CD4-positive, alpha-beta T cell treated with Interleukin-1 beta for 1 hour (primary cell): ENCODE data around the gene GNG2.

Experiments used
- DNase-seq, 2 donors: peaks; one replicate each; pipeline ENCODE4 v3.0.0-alpha.2; 2020 to 2022

GNG2 gene

GRCh38 chr14:51999084-51999483 is 138.7 kb downstream of the GNG2 start:
- DNase-seq, result no peak

DNA sequence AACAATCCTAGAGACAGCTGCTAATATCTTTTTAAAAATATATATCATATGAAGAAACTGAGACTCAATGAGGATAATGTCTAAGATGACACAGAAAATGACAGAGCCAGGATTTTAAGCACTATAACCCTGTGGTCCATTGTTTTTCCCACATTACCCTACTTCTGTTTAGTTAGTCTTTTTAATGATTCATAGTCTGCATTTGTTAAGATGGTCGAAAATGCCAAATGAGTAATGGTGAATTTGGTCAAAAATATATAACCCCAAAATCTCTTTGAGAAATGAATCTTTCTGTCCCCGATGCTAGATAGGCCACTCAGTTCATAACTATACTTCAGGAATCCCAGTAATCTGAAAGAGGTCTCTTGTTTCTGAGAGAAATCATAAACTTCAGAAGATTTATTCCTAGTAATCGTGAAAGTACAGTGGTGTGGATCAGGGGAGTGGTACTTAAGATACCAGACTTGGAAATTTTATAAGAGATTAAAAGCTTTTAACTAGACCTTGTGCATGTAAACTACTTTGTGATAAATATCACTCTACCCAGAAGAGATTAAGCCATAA is 139.7 kb downstream of the GNG2 start:
- no peak for DNase-seq

DNA sequence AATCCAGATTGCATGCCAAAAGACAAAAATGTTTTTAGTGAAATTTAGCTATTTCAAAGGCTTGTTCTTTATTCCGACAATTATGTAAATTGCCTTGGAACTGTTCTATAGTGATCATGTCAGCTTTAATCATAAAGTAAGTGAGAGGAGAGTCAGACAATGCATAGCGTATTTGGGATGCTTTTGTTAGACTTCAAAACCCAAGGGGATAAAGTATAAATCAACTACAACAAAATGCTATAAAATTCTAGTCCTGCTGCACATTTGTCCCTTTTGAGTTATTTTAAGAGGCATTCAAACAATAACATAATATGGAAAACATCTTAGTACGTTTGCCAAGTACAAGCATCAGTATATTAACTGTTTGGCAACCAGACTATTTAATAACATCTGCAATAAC is 140.3 kb downstream of the GNG2 start:
- DNase-seq, result no peak

- DNase-seq, result no peak
Measured at GRCh38 chr14:52002542-52002941, 142.1 kb downstream of the GNG2 start.

DNA sequence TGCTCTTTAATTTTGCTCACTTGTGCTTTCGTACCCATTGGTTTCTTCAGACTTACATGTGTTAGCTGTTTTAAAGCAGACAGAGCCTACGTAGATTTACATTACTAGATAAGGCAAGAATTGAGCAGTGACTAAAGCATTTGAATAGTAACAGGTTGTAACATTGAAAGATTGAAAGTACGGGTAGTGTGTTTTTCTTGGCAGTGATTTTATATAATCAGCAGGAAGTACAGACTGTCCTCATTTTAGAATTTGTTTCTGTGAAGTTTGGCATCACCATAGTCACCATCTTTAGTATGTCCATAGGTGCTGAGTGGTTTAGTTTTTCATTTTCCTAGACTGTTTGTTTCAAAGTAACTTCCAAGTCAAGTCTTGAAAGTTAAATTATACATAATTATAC is 142.9 kb downstream of the GNG2 start:
- DNase-seq, result no peak

GRCh38 chr14:52005625-52006024 is 145.2 kb downstream of the GNG2 start:
- DNase-seq, result no peak

GRCh38 chr14:52006361-52006760 is 145.9 kb downstream of the GNG2 start:
- no peak for DNase-seq

GRCh38 chr14:52007211-52007610 is 146.8 kb downstream of the GNG2 start:
- DNase-seq, result no peak

DNA sequence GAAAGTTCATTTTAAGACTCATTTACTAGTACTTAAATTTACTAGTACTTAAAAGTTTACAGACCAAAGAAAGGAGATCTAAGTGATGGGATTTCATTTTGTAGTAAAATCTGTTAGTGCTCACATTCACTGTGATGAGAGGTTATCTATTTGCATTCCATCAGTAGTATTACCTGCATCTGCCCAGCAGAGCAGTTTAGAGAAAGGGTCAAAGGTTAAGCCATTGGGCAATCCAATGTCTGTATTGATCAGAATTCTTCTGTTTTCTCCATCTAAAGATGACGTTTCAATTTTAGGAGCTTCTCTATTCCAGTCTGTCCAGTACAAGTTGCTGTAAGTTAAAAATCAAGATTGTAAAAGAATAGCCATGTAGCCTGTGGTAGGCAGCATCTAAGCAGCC is 147.2 kb downstream of the GNG2 start:
- no peak for DNase-seq

DNA sequence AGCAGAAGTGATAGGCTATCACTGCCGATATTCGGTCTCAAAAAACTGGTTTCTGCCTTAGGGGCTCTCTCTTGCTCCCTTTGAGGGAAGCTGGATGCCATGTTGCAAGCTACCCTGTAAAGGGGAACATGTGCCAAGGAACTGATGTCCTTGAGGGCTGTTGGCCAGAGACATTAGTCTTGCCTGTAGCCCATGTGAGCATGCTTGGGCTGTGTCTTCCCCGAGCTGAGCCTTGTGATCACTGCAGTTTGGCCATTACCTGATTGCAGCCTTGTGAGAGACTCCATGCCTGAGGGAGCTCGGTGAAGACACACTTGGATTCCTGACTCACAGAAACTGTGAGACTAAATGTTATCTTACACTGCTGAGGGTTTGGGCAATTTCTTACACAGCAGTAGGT is 147.7 kb downstream of the GNG2 start:
- DNase-seq, result no peak

GRCh38 chr14:52010173-52010693 is 149.8 kb downstream of the GNG2 start:
- DNase-seq, result no peak

DNA sequence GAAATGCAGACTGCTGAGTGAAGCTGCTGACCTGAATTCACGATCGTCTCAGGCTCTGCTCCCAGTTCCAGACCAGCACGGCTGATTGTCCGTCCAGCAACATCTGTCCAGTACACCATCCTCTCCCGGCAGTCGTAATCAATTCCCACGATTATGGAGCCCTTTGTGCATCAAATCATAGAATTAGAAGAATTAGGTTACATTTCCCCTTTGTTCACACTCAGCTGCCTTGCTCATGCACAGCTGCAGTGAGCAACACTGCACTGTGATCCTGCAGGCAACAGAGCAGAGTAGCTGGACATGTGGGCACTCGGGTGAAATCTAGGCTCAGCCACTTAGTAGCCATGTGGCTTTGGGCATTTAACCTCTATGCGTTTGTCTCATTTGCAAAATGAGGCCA is 151.1 kb downstream of the GNG2 start:
- no peak for DNase-seq

- no peak for DNase-seq
Measured at GRCh38 chr14:52012635-52013034, 152.2 kb downstream of the GNG2 start.

- no peak for DNase-seq
Measured at GRCh38 chr14:52013984-52014600, 153.7 kb downstream of the GNG2 start.

- DNase-seq, result no peak
Measured at GRCh38 chr14:52014601-52015267, 154.3 kb downstream of the GNG2 start.

DNA sequence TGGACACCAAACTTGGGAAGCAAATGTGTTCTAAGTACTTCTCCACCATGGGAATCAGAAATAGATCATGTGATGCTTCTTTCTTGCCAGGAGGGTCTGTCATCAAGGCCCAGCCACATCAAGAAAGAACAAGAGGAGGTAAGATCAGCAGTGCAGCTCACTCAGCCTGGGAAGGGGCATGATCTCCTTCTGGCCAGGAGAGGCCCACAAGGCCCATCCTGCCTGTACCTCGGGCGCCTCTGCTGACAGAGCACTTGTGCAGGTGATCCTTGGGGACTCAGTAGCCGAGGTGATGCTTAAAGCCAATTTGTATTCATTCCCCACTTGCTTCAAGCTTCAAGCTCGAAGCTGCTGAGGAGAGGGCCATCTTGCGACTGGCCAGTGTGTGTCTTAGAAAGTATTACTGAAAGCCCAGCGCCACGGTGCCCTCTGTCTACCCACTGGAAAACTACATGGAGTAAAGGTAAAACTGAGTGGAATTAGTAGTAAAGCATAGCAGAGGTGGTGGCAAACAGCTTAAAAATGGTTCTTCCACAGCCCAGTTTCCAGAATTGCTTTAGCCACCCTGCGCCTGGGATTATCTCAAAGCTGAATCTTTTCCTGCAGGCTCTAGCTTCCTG is 155.1 kb downstream of the GNG2 start:
- no peak for DNase-seq

DNA sequence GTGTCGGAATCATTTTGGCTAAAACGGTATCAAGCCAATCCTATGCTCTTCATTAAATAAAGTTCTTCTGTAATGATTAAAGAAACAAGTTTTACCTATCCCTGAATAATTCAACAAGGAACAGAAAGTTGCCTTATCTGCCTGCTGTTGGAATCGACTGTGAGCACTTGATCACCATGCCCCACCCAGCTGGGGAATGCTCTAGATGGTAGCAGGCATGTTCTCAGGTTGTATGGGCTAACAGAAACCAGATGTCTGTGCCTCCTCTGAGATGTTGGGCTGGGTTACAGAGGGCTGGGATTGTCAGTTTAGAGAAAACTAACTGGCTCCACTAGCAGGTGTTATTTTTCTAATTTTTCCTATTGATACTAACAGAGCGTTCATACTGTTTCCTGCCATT is 157.8 kb downstream of the GNG2 start:
- no peak for DNase-seq

- no peak for DNase-seq
Measured at GRCh38 chr14:52018970-52019369, 158.6 kb downstream of the GNG2 start.
